CMK (cell line): ENCODE results near the gene APBB2.
"Not testable (repeated sequence)": the region's sequence is repeated elsewhere in the genome, so short reads cannot be mapped to it uniquely, and the experiment has no call there.

Experiments
- DNase-seq: peaks from one replicate; pipeline ENCODE4 v3.0.0-alpha.2; 2010; ENCODE audit warnings: low read depth

APBB2 gene

GRCh38 chr4:40934676-40935075, 279.7 kb downstream of the APBB2 start:
- no peak for DNase-seq

GRCh38 chr4:40933272-40934053, 280.9 kb downstream of the APBB2 start:
- no peak for DNase-seq

DNA sequence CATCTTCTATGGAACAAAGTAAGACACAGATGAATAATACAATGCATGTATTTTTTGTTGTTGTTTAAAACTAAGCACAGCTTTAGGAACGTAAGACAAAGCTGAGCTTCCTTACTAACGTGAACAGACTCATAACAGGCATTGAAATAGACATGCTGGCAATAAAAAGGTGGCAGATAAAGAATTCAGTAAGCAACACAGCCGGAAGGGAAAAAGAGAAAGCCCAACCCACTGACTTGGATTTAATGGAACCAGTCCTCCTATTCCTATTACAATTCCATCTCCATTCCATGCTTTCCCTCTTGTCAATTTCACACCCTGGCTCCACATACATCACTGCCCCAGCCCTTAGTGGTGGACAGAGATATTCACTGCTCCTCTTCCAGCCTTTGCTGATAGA, 282.5 kb downstream of the APBB2 start:
- DNase-seq = no peak

GRCh38 chr4:40931238-40931637, 283.1 kb downstream of the APBB2 start:
- DNase-seq = no peak

GRCh38 chr4:40927074-40927473, 287.3 kb downstream of the APBB2 start:
- DNase-seq = no peak

DNA sequence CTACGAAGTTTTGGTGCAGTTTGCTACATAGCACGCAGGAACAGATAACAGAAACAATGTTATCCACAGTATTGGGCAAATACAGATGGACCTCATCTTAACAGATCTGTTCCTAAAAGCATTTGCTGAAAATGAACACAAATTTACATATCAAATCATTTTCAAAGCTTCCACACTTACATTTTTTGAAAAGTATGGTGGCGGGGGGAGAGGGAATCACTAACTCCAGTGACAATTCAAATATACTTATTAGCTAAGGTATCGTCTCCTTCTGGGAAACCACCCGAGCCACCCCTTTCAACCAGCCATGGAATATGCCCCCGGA, 289.6 kb downstream of the APBB2 start:
- DNase-seq = no peak

DNA sequence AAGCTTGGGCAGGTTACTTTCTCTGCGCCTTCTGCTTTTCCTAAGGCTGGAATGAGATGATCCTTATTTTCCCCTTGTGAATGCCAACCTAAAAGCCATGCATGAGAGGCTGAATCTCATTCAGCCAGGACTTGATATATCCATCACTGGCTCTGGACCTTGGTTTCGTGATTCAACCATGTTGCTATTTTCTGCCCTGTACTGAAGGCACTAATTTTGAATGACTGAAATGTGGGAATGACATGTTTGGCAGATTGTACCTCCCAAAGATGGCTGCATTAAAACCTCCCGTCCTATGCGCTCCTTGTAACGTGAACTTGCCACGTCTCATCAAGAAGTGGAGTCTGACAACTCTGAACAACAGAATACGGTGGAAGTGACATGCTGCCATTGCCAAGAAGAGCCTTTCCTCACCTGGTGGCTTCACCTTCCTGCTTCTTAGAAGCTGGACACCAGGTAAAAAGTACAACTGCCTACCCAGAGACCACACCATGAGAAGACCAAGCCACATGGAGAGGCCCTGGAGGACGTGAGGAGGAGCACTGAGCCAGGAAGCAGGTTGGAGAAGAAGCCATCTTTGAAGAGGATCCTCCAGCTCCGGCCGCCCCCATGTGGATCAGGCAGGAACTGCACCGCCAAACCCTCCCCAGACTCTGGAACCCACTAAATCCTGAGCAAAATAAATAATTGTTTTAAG, 290.1 kb downstream of the APBB2 start:
- DNase-seq = peak; percentile 18

DNA sequence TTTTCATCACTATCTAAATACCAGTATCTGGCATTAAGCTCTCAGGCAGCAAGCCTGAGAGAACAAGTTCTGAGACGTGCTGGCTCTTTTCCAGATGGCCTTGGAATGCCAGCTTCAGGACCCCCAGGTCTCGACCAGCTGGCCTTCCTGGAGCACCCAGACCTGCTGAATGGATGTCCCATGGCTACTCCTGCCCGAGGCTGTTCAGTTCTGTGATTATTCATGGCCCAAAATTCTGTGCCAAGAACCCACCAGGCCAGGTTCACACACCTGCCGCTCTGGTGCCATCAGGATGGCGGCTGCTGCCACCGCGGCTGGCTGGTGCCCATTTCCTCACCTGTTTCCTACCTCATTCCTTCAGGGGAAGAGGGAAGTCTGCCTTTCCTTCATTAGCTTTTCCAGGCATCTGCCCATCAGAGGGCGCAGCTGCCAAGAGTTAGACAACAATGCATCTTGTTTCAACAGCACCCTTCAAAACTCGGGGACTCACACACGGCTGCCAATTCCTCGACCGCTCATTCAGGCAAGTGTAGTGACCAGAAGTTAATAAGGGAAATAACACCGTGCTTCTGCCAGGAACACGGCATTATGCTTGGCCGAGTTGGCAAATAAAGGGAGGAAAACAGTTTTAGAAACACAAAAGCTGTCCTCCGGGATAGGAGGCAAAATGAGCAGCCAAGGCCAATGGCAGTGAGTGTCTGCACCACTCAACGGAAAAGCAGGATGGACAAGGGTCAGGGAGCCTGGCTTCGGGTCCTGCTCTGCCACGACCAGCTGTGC, 290.8 kb downstream of the APBB2 start:
- DNase-seq = no peak

GRCh38 chr4:40919976-40920375, 294.4 kb downstream of the APBB2 start:
- DNase-seq = not testable (repeated sequence)

DNA sequence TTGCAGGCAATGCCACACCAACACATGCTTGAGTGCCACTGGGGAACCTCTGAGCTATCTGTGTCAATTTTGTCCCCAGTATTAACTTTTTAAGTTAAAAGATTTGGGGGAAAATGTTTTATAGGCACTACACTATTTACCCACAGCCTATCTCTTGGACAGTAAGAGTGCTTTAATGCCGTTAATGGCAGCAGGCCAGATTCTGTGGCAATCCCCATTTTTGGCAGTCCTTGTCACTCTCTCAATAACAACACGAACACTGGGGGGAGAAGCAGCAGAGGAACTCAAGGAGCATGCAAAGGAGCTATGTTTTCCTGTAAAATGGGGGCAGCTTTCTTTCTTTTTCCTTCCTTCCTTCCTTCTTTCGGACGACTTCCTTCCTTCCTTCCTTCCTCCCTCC, 296.0 kb downstream of the APBB2 start:
- no peak for DNase-seq

GRCh38 chr4:40916880-40917279, 297.5 kb downstream of the APBB2 start:
- DNase-seq = peak; percentile 60

DNA sequence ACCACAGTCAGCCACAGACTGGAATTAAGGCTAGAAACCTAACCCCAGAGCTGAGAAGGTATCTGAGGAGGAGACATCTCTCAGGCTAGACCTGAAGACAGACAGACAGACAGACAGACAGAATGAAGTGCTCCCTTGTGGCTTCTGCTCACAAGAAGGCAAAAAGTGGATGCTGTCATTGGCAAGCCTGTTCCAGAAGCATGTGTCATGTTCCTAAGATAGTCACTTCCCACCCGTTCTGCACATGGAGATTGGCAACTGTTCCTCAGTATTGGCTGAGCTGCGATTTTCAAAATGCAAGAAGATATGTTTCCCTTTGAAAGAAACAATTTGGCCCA, 298.2 kb downstream of the APBB2 start:
- no peak for DNase-seq

- no peak for DNase-seq
Measured at GRCh38 chr4:40915318-40916217, 298.8 kb downstream of the APBB2 start.

GRCh38 chr4:40912460-40913184, 301.7 kb downstream of the APBB2 start:
- no peak for DNase-seq

DNA sequence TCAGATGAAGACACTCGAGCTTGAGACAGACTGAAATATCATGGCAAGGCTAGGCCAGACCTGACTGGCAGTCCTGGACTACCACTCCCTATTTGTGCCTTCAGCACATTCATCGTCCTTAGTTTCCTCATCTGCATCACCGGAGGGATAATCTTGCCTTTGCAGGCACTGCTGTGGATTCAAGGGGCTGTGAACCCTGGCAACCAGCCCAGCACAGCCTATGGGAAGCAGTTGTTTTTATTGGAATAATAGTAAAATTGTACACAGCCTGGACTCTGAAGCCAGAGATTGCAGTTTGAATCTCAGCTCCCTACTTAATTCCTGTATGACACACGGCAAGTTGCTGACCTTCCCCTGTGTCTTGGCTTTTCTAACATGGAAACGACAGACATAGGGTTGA, 303.6 kb downstream of the APBB2 start:
- DNase-seq = no peak

GRCh38 chr4:40909363-40909876, 304.9 kb downstream of the APBB2 start:
- no peak for DNase-seq

GRCh38 chr4:40908702-40909362, 305.5 kb downstream of the APBB2 start:
- peak; percentile 49 for DNase-seq

DNA sequence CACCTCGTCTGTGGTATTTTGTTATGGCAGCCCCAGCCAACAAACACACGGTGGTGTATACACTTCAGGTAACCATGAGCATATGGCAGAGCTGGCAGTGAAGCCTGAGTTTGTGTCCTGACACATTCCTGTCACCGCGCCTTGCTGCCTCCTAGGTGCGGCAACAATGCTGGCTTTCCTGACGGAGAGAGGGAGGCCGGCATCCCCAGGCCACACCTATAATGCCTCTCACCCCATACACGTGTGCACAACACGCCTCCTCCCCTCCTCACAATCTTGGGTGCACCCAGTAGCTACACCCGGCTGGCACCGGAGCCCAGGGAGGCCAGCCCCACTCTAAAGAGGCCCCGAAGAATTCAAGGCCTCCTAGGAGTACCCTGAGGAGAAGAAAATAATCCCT, 306.0 kb downstream of the APBB2 start:
- DNase-seq = no peak

GRCh38 chr4:40905414-40905813, 308.9 kb downstream of the APBB2 start:
- no peak for DNase-seq

DNA sequence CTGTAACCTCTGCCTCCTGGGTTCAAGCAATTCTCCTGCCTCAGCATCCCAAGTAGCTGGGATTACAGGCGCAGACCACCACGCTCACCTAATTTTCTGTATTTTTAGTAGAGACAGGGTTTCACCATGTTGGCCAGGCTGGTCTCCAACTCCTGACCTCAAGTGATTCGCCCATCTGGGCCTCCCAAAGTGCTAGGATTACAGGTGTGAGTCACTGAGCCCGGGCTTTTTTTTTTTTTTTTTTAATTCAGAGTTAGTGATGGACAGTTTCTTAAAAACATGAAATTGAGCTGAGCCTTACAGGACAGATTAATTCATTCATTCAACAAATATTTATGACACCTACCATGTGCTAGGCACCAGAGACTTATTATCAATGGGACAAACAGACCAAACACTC, 313.8 kb downstream of the APBB2 start:
- DNase-seq = not testable (repeated sequence)
